PFSK-1 (cell line): ENCODE results near the gene FDX1.

Experiments
- SIN3A ChIP-seq: IDR thresholded peaks from 2 replicates; pipeline ENCODE4 v1.6.1; 2012; ENCODE audit warnings: mild to moderate bottlenecking, low read length, moderate library complexity, borderline replicate concordance; ENCODE audit not compliant: insufficient read depth
- TAF1 ChIP-seq: IDR thresholded peaks from 2 replicates; pipeline ENCODE4 v1.6.1; 2012; ENCODE audit warnings: low read length, control low read depth, borderline replicate concordance; ENCODE audit not compliant: insufficient read depth
- TF ChIP-seq, protein P1 (sequence below), 2 experiments: IDR thresholded peaks; 2 replicates each; pipeline versions ENCODE4 v1.6.1 to v1.8.0; 2011 to 2012; ENCODE audit warnings: low read depth in 2 of 2, low read length in 2 of 2, control low read depth in 1 of 2, inconsistent platforms in 1 of 2, mild to moderate bottlenecking in 1 of 2, moderate library complexity in 1 of 2; ENCODE audit not compliant: insufficient read depth in 1 of 2

DNA sequence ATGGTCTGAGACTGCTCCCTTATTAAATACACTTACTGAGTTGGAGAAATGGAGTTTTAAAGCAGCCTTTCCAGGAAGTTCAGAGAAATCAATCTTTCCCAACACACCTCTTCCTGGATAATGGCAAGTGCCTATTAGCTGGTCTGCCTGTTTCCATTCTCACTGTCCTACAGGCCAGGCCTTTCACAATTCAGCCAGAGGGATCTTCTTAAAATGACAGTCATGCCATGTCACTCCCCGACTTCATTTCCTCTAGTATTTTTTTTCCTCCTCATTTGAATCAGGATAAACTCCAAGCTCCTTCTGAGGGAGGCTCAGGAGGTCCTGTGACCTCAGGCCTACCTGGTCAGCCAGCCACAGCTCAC lies 62.6 kb downstream of the FDX1 start:
- no peak for TF ChIP-seq TAF1
- TF ChIP-seq, protein P1, sequence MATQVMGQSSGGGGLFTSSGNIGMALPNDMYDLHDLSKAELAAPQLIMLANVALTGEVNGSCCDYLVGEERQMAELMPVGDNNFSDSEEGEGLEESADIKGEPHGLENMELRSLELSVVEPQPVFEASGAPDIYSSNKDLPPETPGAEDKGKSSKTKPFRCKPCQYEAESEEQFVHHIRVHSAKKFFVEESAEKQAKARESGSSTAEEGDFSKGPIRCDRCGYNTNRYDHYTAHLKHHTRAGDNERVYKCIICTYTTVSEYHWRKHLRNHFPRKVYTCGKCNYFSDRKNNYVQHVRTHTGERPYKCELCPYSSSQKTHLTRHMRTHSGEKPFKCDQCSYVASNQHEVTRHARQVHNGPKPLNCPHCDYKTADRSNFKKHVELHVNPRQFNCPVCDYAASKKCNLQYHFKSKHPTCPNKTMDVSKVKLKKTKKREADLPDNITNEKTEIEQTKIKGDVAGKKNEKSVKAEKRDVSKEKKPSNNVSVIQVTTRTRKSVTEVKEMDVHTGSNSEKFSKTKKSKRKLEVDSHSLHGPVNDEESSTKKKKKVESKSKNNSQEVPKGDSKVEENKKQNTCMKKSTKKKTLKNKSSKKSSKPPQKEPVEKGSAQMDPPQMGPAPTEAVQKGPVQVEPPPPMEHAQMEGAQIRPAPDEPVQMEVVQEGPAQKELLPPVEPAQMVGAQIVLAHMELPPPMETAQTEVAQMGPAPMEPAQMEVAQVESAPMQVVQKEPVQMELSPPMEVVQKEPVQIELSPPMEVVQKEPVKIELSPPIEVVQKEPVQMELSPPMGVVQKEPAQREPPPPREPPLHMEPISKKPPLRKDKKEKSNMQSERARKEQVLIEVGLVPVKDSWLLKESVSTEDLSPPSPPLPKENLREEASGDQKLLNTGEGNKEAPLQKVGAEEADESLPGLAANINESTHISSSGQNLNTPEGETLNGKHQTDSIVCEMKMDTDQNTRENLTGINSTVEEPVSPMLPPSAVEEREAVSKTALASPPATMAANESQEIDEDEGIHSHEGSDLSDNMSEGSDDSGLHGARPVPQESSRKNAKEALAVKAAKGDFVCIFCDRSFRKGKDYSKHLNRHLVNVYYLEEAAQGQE (IDR thresholded peaks at IDR 0.05; ENCODE audit: insufficient read depth in 1 of 2, low read depth in 2 of 2, low read length in 2 of 2), result no peak
- TF ChIP-seq SIN3A, result no peak
